ELF-1 (cell line): Measurements from ENCODE around the gene VSTM4.

ENCODE experiments used
- DNase-seq: peaks from one replicate; pipeline ENCODE4 v3.0.0-alpha.2; 2016; ENCODE audit warnings: low read depth, low spot score

VSTM4 gene

DNA sequence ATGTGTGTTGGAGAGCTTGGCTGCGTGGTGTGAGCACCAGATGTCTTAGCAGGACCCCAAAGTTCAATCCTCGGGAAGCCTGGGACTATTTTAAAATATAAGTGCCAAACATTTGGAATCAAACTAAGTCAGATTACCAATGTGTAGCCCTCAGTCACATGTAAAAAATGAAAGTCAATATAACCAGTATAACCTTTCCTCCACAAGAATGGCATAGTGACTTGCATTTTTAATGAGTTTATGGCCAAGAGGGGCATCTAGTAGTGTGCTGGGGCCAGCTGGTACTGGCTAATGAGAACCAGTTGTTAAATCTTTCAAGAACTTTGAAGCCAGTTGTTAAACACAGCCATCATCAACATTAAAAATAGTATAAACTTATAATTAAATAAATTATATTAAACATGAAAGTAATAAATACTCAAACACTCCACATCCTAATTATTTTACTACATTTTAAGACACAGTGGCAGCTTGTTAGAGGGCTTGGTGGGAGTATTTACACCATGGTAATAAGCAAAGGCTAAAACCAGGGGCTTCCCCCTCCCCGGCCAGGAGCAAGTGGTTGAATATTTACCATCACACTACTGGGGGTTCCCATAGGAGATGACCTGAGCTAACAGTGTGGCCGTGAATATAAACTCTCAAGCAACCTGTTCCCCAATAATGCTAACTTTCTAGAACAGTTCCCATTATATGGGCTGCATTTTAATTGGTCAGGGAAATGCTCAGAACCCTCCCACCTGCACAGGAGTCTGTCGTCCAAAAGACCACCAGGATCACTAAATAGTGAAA, 26.4 kb upstream of the VSTM4 start:
- no peak for DNase-seq

DNA sequence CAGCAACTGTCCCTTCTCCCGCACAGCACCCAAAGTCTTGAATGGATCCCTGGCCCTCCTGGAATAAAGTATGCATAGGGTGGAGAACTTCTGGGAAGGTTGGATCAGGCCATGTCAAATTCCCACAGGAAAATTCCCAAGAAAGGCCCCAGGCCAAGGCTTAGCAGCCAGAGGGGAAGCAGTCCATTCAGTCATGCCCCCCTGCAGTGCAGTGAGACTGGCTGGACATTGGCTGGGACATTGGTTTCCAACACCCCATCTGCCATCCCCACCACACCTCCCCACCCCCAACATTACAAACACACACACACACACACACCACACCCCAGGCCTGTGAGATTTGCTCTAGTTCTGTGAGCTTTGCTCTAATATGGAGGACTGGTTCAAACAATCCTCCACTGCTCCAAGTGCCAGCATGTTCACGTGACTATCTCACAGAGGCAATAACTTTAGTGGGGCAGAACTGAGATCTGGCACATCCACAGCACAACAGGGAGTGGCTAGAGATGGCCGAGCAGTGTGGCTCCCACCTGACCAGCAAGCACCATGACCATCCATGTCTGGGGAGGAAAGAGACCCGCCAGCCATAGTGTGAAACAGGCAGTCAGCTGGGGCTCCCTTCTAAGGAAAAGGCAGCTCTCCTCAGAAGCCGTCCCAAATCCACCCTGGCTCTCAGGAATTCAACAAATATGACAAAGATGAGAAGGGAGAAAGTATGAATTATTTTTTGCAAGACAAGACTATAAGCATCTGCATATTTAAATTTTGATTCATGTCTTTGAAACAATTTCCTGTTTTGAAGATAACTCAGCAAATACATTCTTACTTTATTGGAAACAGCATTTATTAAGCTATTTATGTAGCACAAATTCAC, 25.2 kb upstream of the VSTM4 start:
- DNase-seq: no peak

DNA sequence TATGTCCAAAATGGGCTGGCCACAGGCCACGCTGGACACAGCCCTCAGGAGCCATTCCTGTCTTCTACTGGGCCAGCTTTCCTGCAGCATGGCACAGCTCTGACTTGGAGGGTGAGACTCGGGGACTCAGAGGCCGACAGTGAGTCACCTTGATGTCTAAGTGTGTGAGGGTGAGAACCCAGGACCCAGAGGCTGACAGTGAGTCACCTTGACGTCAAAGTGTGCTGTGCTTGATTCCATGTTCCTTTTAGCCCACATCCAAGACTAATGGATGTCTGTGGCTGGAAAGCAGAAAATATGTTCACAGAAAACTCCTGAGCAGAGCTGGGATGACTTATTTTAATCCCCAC, 24.5 kb upstream of the VSTM4 start:
- no peak for DNase-seq

DNA sequence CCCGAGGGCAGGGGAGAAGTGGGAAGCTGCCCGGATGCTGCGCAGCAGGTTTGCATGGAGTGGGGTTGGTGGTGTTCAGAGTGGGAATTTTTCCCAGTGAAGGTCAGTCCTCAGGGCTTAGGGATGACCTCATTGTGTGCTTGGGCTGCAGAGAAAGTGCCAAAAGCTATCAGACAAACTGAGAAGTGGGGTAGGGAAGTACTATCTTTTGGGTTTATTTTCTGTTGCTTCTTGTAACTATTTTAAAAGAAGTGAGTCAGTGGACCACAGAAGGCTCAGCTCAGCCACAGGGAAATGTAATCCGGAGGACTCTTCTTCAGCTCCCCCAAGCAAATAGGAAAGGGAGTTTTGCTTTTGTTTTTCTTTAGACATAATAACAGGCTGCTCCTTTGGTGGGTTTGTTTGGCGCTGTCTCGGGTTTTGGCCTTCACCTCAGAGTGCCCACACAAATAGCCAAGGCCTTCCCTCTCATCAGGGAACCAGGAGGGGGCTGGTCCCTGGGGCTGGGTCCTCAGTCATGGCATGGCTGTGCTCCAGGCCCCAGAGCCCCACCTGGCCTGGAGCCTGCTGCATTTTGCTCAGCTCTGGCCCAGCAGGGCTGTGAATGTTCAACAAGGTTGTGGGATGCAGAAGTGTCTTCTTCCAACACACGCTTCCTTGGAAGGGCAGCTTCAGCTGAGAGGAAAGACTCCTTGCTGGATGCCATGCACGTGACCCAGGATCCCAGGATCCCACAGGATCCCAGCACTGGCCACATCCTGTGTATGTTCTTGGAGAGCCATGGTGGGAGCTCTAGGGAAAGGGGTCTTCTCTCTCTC, 23.9 kb upstream of the VSTM4 start:
- DNase-seq: no peak

DNA sequence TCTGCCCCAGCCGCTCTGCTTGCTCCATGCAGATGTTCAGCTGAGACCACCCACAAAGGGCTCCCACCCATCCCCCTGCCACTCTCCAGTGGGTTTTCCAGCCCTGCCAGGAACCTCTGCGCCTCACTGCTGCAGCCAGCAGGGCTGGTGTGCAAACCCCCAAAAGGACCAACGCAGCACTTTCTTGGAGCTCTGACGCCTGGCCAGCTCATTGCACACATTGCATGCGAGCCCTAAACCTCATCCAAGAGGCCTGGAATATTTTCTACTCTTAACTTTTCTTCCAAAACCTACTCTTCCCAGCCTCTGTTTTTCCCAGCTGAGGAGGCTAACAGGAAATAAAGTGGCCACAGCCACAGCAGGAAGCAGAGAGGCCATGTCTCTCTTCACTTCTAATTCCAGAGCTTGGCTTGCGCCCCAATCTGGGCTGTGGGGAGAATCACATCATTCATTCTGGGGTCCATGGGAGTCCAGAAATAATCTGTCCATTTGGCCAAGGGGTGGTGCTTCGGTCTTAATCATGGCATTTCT, 23.1 kb upstream of the VSTM4 start:
- DNase-seq: no peak

DNA sequence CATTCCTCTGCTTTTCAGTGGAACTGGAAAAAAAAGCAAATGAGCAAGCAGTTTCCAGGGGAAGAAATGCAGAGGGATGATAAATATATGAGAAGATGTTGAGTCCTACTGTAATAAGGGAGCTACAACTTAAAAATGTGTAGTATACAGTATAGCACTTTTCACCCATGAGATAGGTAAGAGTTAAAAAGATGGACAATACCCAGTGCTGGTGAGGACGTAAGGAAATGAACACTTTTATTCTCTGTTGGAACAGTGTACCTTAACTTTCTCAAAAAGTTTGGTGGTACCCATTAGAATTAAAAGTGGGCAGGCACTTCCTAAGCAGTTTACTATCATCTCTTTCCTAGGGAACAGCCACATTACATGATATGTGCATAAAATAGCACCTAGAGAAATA, 21.2 kb upstream of the VSTM4 start:
- DNase-seq: no peak

DNA sequence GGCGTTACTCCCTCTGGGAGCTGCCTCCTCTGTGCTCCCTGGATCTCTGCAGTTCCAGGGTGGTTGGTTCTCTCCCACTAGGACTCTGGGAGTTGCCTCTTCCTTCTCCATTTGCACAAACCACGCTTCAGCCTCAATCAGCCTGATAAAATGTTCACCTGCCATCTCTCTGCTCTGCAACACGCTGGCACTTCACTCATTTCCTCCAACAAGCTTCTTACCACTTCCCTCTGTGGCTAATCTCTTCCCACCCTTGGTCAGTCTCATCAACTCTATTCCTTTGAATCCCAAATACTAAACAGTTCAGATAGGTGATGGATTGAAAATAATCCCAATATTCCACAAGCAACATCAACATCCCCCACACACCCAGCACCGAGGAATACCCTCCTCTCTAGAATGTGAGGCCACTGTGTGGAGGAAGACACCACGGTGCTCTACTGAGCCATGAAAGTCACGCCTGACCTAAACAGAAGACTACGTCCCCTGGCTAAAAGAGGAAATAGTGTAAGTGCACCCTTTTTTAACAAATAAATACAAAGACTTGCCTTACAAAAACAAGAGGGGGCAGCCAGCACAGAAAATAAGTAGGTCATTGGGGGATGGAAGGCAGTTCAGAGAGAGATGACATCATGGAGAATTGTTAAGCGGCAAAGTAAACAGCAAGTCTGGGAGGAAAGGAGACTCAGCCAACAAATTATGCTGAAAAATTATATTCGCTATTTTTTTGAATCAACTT, 20.4 kb upstream of the VSTM4 start:
- DNase-seq: no peak

DNA sequence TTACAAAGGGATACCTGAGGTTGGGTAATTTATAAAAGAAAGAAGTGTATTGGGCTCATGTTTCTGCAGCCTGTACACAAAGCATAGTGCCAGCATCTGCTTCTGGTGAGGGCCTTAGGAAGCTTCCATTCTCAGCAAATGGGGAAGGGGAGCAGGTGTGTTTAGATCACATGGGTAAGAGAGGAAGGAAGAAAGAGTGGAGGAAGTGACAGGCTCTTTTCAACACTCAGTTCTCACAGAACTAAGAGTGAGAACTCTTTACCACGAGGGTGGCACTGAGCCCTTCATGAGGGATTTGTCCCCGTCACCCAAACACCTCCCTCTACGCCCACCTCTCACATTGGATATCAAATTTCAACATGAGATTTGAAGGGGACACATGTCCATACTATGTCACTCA, 19.0 kb upstream of the VSTM4 start:
- no peak for DNase-seq

DNA sequence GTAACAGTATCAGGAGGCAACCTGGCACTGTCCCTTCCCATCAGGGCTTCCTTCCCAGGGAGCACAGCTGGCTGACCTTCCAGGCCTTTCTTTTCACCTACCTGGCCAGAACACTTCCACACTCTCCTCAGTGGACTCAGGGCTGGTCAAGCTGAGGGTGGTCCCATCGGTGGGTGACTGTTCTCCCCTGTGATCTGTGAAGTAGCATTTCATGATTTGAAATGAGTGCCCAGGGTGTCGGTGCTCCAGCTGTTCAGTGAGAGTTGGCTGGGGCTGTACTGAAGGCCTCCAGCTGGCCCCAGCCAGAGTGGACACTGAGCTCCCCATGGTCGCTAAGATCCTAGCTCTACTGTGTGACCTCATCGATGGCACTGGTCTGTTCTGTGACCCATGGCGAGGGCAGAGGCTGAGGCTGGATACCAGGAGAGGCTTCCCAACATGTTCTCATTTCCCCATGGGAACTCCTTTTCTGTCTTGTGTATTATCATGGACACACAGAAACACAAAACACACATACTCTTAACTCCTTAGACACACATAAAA, 18.5 kb upstream of the VSTM4 start, which contains the start of gene FAM170B:
TSS of gene FAM170B (minus strand) at position 316 of the 543 bp plus-strand sequence. CDS start at position 213, 103 bp downstream.
- no peak for DNase-seq

DNA sequence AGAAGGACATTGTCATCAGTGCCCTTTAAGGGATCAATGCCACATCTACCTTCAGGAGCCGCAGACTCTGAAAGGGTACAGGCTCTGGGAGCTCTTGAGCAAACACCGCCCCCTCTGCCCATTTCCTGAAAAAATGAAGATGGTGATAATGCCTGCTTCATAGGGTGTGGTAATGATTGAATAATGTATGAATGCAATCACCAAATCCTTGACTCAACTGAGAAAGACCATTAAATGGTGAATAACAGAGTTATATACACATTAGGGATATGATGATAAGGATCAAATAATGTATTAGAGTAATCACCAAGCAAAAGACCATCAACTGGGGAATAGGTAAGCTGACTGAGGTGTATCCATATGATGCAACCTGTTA, 17.0 kb upstream of the VSTM4 start:
- DNase-seq: no peak

DNA sequence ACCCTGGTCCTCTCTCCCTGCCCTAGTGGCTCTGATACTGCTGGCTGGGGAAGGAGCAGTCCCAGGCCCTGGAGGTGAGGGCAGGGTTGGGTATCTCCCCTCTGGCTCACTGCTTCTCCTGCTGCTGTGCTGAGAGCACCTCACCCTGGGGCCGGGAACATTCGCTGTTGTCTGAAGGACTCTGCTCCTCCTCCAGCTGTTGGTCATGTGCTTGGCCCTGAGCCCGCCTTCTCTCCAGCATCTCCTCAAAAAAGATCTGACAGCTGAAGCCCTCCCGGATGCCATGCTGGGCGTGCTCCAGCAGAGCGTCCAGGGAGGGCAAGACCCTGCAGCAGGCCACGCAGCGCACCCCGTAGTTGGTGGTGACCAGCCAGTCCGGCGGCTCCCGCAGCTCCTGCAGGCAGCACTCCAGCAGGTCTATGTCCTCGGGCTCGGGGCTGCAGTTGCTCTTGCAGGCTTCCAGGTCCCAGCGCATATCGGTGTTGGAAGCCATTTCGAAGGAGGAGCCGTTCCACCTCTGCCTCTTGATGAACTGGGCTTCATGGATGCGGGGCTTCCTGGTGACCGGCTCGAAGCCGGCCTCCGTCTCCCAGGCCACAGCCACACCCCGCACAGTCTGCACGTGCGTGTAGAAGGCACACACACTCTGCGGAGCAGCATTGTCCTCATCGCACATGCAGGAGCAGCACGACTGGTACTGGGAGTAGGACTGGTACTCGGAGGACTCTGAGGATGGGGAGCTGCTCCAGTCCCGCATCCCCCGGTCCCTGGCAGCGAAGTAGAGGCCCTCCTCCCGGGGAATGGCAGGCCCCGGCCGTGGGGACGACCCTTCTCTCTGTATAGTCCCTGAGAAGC, 16.4 kb upstream of the VSTM4 start:
- no peak for DNase-seq

DNA sequence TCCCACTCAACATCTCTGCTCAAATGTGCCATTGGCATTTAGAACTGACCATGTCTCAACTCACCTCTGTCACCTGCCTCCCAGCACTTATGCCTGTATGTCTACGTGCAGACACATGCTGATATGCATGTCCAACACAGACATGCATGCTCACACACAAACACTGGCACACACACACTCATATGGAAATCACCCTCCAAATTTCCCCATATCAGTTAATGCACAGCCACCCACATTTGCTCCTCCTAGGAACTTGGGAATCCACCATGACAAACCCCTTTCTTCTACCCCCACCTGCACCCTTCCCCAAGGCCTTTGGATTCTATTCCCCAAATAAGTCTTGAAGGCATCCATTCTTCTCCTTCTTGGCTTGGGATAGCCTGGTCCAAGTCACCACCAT, 14.1 kb upstream of the VSTM4 start:
- DNase-seq: no peak

DNA sequence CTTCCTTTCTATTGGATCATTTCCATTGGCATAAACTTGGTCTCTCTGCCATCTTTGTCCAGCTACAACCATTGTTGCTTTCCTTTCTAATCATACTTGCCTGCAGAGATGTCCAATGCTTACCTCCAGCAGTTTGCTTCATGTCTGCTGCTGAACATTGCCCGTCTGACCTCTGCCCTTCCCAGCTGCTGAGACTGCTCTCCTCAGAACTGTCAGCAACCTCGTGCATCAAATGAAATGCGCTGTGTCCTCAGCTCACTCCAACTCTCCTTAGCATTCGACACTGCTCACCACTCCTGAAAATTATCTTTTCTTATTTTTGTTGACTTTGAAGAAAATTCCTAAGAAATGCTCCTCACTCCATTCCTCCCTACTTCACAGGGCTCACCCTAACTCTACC, 13.5 kb upstream of the VSTM4 start:
- DNase-seq: no peak

DNA sequence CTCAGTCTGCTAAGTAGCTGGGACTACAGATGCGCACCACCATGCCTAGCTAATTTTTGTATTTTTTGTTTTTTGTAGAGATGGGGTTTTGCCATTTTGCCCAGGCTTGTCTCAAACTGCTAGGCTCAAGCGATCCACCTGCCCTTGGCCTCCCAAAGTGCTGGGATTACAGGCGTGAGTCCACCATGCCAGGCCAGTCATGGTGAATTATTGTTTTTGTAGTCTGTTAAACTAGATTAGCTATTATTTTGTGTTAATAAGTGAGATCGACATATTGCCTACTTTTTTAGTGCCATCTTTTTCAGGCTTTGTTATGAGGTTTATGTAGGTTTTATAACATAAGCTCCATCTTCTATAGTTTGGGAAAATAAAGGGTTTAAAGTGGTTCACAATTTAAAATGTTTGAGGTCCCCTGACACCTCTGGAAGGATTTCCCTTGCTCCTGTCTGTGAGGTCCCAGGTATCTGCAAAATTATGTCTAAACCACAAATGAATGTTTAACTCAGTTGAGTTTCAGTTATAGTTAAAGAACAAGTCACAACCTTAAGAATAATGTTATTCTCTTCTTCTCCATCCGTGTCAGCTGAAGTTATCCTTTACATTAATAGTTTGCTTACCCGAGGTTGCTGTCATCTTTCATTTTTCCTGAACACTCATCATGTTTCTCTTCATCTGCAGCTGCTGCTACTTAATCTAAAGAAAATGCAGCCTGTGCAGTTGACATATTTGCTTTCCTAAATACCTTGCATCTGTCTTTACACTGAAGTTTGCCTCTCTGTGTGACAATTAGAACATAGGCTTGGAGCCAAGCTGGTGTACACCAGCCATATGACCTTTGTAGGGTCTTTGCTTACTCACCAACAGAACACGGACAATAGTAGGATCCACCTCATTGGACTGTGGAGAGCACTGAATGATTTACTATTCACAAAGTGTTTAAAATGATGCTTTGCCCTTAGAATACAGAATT, 8.9 kb upstream of the VSTM4 start:
- DNase-seq: no peak

DNA sequence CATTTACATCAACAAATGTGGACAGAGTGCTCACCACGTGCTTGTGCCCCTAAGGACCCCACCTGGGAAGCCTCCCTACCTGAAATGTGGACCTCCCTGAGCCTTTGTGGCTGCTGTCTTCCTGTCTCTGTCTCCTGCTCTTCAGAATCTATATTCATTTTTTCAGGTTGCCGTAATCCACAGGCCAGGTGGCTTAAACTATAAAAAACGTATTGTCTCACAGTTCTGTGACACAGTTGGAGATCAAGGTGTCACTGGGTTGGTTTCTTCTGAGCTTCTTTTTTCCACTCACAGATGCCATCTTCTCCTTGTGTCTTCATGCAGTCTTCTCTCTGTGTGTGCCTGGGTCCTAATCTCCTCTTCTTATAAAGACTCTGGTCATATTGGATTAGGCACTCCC, 5.6 kb upstream of the VSTM4 start:
- DNase-seq: no peak

DNA sequence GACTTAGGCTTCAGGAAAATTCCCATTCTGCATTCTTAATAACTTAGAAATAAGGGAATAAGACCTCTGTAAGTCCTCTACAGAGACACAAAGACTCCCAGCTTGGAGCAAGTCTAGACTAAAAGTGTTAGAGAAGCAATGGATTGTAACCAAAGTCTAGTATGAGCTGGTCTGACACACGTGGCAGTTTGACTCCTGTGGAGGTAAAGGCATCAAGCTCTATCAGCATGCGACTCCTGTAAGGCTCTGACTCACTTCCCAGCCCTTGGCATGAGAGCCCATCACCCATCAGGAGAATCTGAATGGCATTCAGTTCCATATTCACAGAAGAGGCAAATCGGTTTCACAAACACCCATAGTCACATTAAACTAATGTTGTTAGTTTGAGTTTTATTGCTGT, 4.4 kb upstream of the VSTM4 start:
- DNase-seq: no peak

DNA sequence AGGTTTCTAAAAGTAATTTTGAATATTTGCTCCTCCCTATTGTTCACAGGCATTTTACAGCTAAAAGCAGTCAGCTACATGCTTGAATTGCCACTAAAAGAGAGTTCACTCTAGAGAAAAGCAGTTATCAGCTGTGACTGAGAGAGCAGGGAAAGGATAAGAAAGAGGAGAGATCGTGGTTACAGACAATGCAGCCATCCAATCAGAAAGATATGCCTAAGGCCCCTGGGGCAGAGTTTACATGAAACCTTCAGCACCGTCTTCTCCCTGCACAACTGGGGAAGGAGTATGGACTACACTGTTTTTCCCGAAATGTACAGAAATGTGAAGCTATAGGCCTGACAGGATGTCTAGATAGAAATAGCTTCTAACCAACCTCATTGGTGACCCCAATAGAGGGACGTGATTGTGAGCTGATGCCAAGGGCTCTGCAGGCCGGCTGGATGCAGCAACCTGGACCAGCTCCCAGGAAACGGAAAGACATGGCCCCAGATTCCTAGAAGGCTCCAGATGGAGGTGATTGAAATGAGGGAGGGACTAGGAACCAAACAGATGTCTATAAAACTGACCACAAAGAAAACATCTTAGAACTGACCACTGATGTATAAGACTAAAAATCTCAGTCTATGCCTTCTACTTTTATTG, 3.2 kb upstream of the VSTM4 start:
- DNase-seq: no peak

DNA sequence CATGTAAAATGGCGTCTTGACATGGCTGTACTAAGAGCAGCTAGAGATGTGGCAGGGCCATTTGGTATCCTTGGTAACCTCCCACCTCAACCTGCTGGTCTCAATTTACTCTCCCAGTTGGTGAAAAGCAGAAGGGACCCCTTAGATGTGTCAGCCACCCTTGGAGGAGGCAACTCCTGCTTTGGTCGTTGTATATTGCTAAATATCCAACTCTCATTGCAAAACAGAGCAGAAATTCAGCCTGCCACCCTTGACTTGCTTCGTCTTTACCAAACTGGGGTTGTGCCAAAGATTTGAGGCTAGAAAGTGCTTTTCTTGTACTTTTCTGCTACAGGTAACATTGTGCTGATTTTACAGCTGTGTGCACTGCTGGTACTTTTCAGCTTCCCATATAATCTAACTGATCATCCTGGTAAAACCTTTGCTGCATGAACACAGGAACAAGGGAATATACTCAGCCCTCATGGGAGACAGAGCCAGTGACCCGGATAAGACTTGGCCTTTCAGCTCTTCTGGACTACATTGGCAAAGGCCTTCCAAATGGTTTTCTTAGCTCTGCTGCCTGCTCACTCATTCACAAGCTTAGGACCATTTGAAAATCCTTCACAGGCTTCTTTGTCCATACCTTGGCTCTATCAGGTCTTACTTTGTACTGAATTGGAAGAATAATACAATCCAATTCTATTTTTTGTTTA, 2.2 kb upstream of the VSTM4 start:
- DNase-seq: no peak
